Measurements from ENCODE around the gene VWA2. TPM values are rescaled to one million over a fixed set of nuclear protein-coding genes. Genes with fewer than 3 reads are reported as not detected.
"Not testable (repeated sequence)": the region's sequence is repeated elsewhere in the genome, so short reads cannot be mapped to it uniquely, and the experiment has no call there.

The VWA2 gene
- polyA plus RNA-seq, 2 of the 4 experiments (the other 2 are of a cell fraction): not detected

DNA sequence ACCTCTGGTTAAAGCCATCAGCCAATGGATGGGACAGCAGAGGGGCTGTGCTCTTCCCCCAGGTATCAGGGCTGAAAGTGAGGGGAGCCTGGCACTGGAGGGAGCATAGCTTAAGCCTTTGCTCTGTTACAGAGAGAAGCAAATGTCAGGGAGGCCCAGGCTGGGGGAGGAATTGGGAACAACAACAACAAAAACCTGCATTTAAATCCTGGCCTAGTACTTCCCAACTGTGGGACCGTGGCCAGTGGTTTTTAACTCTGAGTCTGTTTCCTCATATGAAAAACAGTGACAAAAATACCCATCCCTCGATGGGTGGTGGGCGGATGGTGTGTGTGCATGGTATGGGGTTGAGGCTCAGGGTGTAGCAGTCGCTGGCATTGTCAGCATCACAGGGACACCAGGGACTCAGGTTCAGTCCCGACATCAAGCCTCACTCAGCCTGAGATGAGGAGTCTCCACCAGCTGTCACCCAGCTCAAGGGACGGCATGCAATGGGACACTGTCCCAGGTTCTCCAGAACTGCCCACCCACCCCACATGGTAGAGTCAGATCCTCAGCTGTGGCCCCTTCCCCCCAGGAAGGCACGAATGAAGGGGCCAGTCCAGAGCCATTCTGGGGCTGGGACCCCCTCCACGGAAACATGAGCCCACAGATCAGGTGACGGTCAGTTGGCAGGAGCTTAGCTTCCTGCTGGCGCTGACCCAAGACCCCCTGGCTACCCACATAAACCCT, 90.7 kb downstream of the VWA2 start:
- no peak overlapping the region for H3K27ac ChIP-seq
- ATAC-seq (no peak), FAIRE-seq (no peak), DNase-seq (ENCODE audit: low read depth in 1 of 2, low spot score in 1 of 2) (no peak)
- 80% methylated on average over 10 of the region's 10 CpGs for WGBS (ENCODE audit: missing lambda C conversion rate)
- peaks cover 20% of the 10 kb centered on the region for H3K4me1 ChIP-seq
- H3K9me3 ChIP-seq: no peaks in the 10 kb centered on the region
- H3K4me2 ChIP-seq: no peak overlapping the region
- POLR2A ChIA-PET: no interaction called here
- H3K4me3 ChIP-seq: no peak overlapping the region
- CTCF ChIA-PET: interaction anchor here (1.1 to 3.0 kb wide), 4 partner anchors 9 to 73 kb away, joined by 3 to 10 read pairs (median 4); no protein-coding TSS in a partner anchor
- TF ChIP-seq CHD4 (IDR thresholded peaks at IDR 0.05; ENCODE audit: borderline replicate concordance) (no peak), HEYL (CRISPR knock-in tag; IDR thresholded peaks at IDR 0.05) (no peak), SMC3 (IDR thresholded peaks at IDR 0.05) (no peak), FOSB (CRISPR knock-in tag; IDR thresholded peaks at IDR 0.05) (no peak), MYC (IDR thresholded peaks at IDR 0.05; ENCODE audit: borderline replicate concordance, low read length) (no peak), FOSL2 (IDR thresholded peaks at IDR 0.05) (no peak), FOSL2 (CRISPR knock-in tag; IDR thresholded peaks at IDR 0.05) (no peak), RFX5 (IDR thresholded peaks at IDR 0.05) (no peak), CEBPB (IDR thresholded peaks at IDR 0.05) (no peak), MAZ (IDR thresholded peaks at IDR 0.05; ENCODE audit: borderline replicate concordance, low read depth, low read length) (no peak), NFE2L2 (conservative IDR thresholded peaks at IDR 0.05; ENCODE audit: low read length) (no peak), JUNB (IDR thresholded peaks at IDR 0.05) (no peak)
- TF ChIP-seq, protein P1, sequence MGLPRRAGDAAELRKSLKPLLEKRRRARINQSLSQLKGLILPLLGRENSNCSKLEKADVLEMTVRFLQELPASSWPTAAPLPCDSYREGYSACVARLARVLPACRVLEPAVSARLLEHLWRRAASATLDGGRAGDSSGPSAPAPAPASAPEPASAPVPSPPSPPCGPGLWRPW (IDR thresholded peaks at IDR 0.05): no peak

DNA sequence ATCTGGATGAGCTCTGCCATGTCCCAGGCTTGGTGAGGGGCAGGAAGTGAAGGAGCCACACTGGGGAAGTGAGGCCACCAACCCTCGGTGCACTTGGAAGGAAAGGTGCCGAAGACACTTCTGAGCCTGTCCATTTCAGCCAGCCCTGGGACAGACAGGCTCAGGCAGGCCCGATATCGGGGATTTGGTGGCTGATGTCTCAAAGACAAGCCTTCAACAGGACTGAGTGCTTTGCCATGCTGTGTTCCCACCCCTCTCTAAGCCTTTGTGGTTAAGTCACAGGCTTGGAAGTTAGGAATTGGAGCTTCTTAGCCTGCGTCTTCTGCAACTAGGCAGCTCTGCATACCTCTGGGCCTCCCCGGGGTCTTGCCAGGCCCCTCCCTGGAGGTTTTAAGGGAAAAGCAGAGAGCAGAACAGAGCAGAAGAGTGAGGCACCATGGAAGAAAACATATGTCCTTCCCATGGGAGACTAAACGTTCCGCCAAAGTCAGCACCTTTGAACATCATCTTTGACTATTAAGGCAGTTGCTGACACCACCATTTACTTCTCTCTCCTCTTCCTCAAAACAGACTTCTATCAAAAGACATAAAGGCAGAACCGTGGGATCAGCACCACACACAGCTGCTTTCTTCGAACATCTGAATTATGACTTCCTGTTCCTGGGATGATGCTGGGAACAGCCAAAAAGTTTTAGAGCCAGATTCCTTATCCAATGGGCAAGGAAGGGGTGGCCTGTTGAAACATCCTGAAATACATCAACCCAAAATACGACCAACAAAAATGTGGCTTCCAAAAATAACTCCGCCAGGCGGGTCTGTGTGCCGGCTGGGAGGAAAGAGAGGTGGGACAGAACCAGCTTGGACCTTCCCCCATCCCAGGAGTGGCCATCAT, 93.5 kb downstream of the VWA2 start:
- ATAC-seq (no peak), FAIRE-seq (no peak), DNase-seq (ENCODE audit: low read depth in 1 of 2, low spot score in 1 of 2) (no peak)
- ChIA-PET POLR2A (no interaction called here), CTCF (interaction anchor here (0.9 to 1.8 kb wide), 3 partner anchors 9 to 105 kb away, joined by 3 to 5 read pairs (median 3); no protein-coding TSS in a partner anchor)
- Histone ChIP-seq H3K4me3 (no peak overlapping the region), H3K9me3 (no peaks in the 10 kb centered on the region), H3K4me2 (no peak overlapping the region), H3K27ac (no peak overlapping the region), H3K4me1 (peaks cover 7% of the 10 kb centered on the region)
- TF ChIP-seq NPAS2 (CRISPR knock-in tag; IDR thresholded peaks at IDR 0.05; ENCODE audit: borderline replicate concordance): no peak
- TF ChIP-seq CEBPB (IDR thresholded peaks at IDR 0.05): no peak
- TF ChIP-seq, protein P2, sequence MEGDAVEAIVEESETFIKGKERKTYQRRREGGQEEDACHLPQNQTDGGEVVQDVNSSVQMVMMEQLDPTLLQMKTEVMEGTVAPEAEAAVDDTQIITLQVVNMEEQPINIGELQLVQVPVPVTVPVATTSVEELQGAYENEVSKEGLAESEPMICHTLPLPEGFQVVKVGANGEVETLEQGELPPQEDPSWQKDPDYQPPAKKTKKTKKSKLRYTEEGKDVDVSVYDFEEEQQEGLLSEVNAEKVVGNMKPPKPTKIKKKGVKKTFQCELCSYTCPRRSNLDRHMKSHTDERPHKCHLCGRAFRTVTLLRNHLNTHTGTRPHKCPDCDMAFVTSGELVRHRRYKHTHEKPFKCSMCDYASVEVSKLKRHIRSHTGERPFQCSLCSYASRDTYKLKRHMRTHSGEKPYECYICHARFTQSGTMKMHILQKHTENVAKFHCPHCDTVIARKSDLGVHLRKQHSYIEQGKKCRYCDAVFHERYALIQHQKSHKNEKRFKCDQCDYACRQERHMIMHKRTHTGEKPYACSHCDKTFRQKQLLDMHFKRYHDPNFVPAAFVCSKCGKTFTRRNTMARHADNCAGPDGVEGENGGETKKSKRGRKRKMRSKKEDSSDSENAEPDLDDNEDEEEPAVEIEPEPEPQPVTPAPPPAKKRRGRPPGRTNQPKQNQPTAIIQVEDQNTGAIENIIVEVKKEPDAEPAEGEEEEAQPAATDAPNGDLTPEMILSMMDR (IDR thresholded peaks at IDR 0.05): no peak
- TF ChIP-seq EHMT2 (IDR thresholded peaks at IDR 0.05; ENCODE audit: low read depth): no peak
- no peak for TF ChIP-seq FOSB (CRISPR knock-in tag; IDR thresholded peaks at IDR 0.05)
- no peak for TF ChIP-seq PHF8 (IDR thresholded peaks at IDR 0.05; ENCODE audit: borderline replicate concordance, low read depth)
- TF ChIP-seq NFE2L2 (conservative IDR thresholded peaks at IDR 0.05; ENCODE audit: low read length): no peak
- no peak for TF ChIP-seq HEYL (CRISPR knock-in tag; IDR thresholded peaks at IDR 0.05)
- TF ChIP-seq HDAC2 (IDR thresholded peaks at IDR 0.05): no peak
- TF ChIP-seq, protein P1 (IDR thresholded peaks at IDR 0.05): no peak
- TF ChIP-seq RCOR1 (IDR thresholded peaks at IDR 0.05; ENCODE audit: low read depth, low read length): no peak
- TF ChIP-seq, protein P3, sequence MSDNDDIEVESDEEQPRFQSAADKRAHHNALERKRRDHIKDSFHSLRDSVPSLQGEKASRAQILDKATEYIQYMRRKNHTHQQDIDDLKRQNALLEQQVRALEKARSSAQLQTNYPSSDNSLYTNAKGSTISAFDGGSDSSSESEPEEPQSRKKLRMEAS (IDR thresholded peaks at IDR 0.05): no peak
- TF ChIP-seq RFX5 (IDR thresholded peaks at IDR 0.05): no peak
- TF ChIP-seq, protein P4, sequence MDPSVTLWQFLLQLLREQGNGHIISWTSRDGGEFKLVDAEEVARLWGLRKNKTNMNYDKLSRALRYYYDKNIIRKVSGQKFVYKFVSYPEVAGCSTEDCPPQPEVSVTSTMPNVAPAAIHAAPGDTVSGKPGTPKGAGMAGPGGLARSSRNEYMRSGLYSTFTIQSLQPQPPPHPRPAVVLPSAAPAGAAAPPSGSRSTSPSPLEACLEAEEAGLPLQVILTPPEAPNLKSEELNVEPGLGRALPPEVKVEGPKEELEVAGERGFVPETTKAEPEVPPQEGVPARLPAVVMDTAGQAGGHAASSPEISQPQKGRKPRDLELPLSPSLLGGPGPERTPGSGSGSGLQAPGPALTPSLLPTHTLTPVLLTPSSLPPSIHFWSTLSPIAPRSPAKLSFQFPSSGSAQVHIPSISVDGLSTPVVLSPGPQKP (IDR thresholded peaks at IDR 0.05; ENCODE audit: low read depth, low read length): no peak
- TF ChIP-seq KDM5A (IDR thresholded peaks at IDR 0.05): no peak
- no peak for TF ChIP-seq SREBF2 (IDR thresholded peaks at IDR 0.05)
- TF ChIP-seq JUNB (IDR thresholded peaks at IDR 0.05): no peak
- WGBS (ENCODE audit: missing lambda C conversion rate): 78% methylated on average over 14 of the region's 14 CpGs

DNA sequence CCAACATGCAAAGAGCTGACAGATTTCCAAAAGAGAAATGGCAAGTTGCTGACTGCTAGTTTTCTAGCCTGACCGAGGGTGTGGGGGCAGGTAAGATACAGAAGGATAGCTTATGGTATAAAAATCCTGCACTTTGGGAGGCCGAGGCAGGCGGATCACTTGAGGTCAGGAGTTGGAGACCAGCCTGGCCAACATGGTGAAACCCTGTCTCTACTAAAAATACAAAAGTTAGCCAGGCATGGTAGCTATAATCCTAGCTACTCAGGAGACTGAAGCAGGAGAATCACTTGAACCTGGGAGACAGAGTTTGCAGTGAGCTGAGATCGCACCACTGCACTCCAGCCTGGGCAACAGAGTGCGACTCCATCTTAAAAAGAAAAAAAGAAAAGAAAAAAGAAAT, 94.4 kb downstream of the VWA2 start:
- H3K27ac ChIP-seq; H3K4me2 ChIP-seq; H3K4me1 ChIP-seq; DNase-seq (ENCODE audit: low read depth in 1 of 2, low spot score in 1 of 2); FAIRE-seq; ATAC-seq; H3K9me3 ChIP-seq; POLR2A ChIA-PET; H3K4me3 ChIP-seq: not testable (repeated sequence)
- CTCF ChIA-PET: interaction anchor here (0.9 to 1.8 kb wide), 5 partner anchors 9 to 488 kb away, joined by 3 to 5 read pairs (median 3); partner anchors contain the start of gene FHIP2A
- WGBS (ENCODE audit: missing lambda C conversion rate): 90% methylated on average over 5 of the region's 5 CpGs

Data from A549 (cell line).